Activated CD4-positive, alpha-beta T cell treated with anti-CD3 and anti-CD28 coated beads, Interleukin-2, Interleukin-4, amounts not matched to agents 100 ng/mL and 50 ng/mL, durations not matched to agents 16 hours and 8 hours (primary cell): ENCODE data around the gene LRRC3B.
A peak's percentile ranks its signal among the peaks of the same experiment; 100 is the strongest.

Source experiments
- DNase-seq: peaks from one replicate; pipeline ENCODE4 v3.0.0-alpha.2; 2020; ENCODE audit warnings: low spot score

The LRRC3B gene

DNA sequence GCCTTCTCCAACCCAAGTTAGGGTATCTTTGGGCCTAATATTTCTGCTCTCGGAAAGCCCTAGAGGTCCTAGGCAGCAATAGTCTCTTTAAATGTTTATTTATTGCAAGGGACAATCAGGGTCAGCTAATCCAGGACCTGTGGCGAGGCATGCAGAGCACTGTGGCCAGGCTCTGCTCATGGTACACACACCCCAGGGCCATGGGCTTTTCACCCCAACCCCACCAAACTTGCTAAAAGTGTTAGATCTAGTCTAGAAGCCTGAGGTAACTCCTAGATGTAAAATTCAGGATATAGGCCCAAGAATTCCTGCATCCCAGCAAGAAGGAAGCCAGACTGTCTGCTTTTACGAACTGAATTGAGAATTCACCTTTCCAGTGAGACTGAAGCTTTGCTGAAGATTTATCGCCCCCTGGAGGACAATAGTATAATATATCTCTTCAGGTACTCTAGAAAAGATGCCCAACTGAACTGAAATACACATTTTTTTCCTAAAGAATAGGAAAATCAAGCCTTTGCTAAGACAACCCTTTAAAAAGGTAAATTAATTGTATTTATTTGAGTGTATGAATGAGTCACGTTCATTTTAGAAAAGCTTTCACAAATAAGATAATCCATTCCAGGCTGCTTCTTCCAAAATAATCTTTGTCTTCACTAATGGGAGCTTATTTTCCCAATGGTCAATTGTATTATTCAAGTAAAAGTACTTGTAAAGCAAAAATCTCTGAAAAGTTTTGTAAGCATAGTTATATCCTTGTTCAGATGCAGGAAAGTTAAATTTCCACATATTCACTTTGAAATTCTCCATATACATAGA is 89.8 kb downstream of the LRRC3B start:
- peak; percentile 47 for DNase-seq

DNA sequence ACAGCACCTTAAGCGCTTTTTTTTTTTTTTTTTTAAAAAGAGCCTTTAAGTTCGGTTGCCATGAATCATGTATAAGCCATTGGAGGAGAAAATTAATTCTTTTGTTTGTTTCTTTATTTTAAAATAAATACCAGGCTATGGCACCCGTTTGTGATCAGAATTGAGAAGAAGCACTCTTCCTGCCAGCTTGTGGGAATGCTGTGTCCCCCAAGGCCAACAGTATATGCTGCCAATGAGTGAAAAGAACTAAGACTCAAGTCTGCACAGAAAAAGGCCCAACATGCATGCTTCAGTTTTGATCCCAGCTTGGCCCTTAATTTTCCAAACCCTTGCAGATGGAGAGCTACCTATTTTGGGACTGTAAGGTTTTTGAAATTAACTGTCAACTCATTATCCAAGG is 90.5 kb downstream of the LRRC3B start:
- DNase-seq, result no peak

- no peak for DNase-seq
These were observed 91.9 kb downstream of the LRRC3B start for GRCh38 chr3:26714485-26714884.

DNA sequence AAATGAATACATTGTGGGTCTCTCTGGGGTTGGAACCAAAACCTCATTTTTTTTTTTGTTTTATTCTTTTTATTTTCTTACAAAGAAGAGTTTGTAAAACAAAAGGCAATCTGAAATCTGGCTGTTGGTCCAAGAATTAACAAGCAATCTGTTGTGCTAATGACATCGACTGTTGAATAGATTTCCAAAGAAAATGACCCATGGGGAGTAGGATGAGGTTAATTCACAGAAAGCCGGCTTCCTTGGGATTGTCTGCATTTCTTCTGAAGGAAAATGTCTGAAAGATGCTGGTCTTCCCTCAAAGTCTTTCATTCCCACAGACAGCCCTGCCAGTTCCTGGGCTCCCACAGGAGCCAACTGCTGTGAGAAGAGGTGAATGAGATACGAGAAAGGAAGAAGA is 92.9 kb downstream of the LRRC3B start:
- DNase-seq, result no peak

- no peak for DNase-seq
These were observed 95.7 kb downstream of the LRRC3B start for GRCh38 chr3:26718315-26718714.

GRCh38 chr3:26719134-26719533 is 96.6 kb downstream of the LRRC3B start:
- DNase-seq, result no peak

- DNase-seq, result no peak
These were observed 98.5 kb downstream of the LRRC3B start for GRCh38 chr3:26721047-26721446.

DNA sequence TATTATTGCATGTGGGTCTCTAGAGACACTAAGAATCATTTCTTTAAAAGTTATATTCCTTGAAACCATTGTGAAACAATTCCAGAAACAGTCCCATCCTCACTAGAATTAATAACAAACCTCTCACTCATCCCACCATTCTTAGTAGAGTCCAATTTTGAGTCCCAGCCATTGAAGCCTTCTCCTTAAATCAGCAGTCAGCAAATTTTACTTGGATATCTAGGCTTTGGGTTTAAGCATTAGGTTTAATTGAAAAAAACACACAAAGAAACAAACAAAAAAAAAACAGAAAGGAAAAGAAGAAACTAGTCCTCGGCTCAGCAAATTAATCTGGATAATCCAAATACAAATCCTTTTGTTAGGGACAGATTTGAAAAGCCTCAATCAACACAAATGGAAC is 109.3 kb downstream of the LRRC3B start:
- no peak for DNase-seq

GRCh38 chr3:26750263-26750662 is 127.7 kb downstream of the LRRC3B start:
- DNase-seq, result no peak

- no peak for DNase-seq
These were observed 129.9 kb downstream of the LRRC3B start for GRCh38 chr3:26752466-26752865.

DNA sequence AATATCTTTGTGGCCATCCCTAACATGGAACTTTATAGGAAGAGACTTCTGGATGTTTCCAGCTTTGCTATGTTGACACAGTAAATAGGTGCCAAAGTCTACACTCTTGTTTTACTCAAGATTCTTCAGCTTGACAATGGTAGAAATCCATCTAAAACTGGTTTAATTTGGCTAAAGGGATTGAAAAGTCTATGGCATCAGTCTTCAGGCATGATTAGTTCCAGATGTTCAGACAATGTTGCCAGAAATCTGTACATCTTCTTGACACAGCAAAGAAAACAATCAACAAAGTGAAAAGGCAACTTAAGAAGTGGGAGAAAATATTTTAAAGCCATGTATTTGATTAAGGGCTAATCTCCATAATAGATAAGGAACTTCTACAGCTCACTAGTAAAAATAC is 130.5 kb downstream of the LRRC3B start:
- no peak for DNase-seq

DNA sequence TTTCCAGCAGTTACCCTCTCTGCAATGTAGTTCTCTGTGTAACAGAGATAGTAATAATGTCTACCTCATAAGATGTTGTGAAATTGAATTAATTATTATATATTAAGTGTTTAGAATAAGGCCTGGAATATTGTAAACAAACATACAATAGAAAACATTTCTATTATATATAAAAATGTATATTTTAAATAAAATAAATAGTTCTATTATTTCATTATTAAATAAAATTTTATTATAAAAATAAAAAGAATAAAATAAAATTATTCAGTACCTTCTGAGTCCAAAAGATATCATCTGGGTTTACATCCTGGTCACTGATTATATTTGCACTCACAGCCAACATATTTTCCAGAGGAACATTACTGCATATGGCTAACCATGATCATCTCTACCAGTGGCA is 135.4 kb downstream of the LRRC3B start:
- DNase-seq, result no peak
